Measurements from ENCODE around the gene LRRC42.

Gene LRRC42

GRCh38 chr1:53938136-53938830, 7.9 kb upstream of the LRRC42 start:
- no peak overlapping the region for H3K27ac ChIP-seq (ENCODE audit: insufficient read depth, low read length, poor library complexity, severe bottlenecking)
- no peaks in the 10 kb centered on the region for H3K4me1 ChIP-seq (ENCODE audit: control insufficient read depth, insufficient read depth, low read length, poor library complexity, severe bottlenecking)
- DNase-seq, result no peak
- no peak overlapping the region for H3K4me3 ChIP-seq (ENCODE audit: insufficient read depth, low read depth, low read length, poor library complexity, severe bottlenecking)
- H3K9me3 ChIP-seq (ENCODE audit: control insufficient read depth, low read length), result no peaks in the 10 kb centered on the region
- no peaks in the 10 kb centered on the region for H3K27me3 ChIP-seq (replicated peaks; ENCODE audit: control insufficient read depth, insufficient read depth, low read length, poor library complexity, severe bottlenecking)
- peaks cover 4% of the 10 kb centered on the region for H3K36me3 ChIP-seq (ENCODE audit: control insufficient read depth, insufficient read depth, low read length)

GRCh38 chr1:53942127-53942957, 3.8 kb upstream of the LRRC42 start:
- Histone ChIP-seq H3K27ac (ENCODE audit: insufficient read depth, low read length, poor library complexity, severe bottlenecking) (no peak overlapping the region), H3K9me3 (ENCODE audit: control insufficient read depth, low read length) (no peaks in the 10 kb centered on the region), H3K4me1 (ENCODE audit: control insufficient read depth, insufficient read depth, low read length, poor library complexity, severe bottlenecking) (peaks cover 15% of the 10 kb centered on the region), H3K36me3 (ENCODE audit: control insufficient read depth, insufficient read depth, low read length) (no peaks in the 10 kb centered on the region), H3K4me3 (ENCODE audit: insufficient read depth, low read depth, low read length, poor library complexity, severe bottlenecking) (no peak overlapping the region), H3K27me3 (replicated peaks; ENCODE audit: control insufficient read depth, insufficient read depth, low read length, poor library complexity, severe bottlenecking) (no peaks in the 10 kb centered on the region)
- DNase-seq, result no peak

GRCh38 chr1:53943090-53943489, 3.1 kb upstream of the LRRC42 start:
- H3K4me3 ChIP-seq (ENCODE audit: insufficient read depth, low read depth, low read length, poor library complexity, severe bottlenecking), result no peak overlapping the region
- peaks cover 15% of the 10 kb centered on the region for H3K4me1 ChIP-seq (ENCODE audit: control insufficient read depth, insufficient read depth, low read length, poor library complexity, severe bottlenecking)
- H3K27ac ChIP-seq (ENCODE audit: insufficient read depth, low read length, poor library complexity, severe bottlenecking), result no peak overlapping the region
- no peaks in the 10 kb centered on the region for H3K36me3 ChIP-seq (ENCODE audit: control insufficient read depth, insufficient read depth, low read length)
- DNase-seq, result no peak
- no peaks in the 10 kb centered on the region for H3K9me3 ChIP-seq (ENCODE audit: control insufficient read depth, low read length)
- no peaks in the 10 kb centered on the region for H3K27me3 ChIP-seq (replicated peaks; ENCODE audit: control insufficient read depth, insufficient read depth, low read length, poor library complexity, severe bottlenecking)

GRCh38 chr1:53943490-53944043, 2.6 kb upstream of the LRRC42 start:
- DNase-seq, result no peak
- Histone ChIP-seq H3K27ac (ENCODE audit: insufficient read depth, low read length, poor library complexity, severe bottlenecking) (no peak overlapping the region), H3K36me3 (ENCODE audit: control insufficient read depth, insufficient read depth, low read length) (no peaks in the 10 kb centered on the region), H3K27me3 (replicated peaks; ENCODE audit: control insufficient read depth, insufficient read depth, low read length, poor library complexity, severe bottlenecking) (no peaks in the 10 kb centered on the region), H3K9me3 (ENCODE audit: control insufficient read depth, low read length) (no peaks in the 10 kb centered on the region), H3K4me1 (ENCODE audit: control insufficient read depth, insufficient read depth, low read length, poor library complexity, severe bottlenecking) (peaks cover 15% of the 10 kb centered on the region), H3K4me3 (ENCODE audit: insufficient read depth, low read depth, low read length, poor library complexity, severe bottlenecking) (no peak overlapping the region)

DNA sequence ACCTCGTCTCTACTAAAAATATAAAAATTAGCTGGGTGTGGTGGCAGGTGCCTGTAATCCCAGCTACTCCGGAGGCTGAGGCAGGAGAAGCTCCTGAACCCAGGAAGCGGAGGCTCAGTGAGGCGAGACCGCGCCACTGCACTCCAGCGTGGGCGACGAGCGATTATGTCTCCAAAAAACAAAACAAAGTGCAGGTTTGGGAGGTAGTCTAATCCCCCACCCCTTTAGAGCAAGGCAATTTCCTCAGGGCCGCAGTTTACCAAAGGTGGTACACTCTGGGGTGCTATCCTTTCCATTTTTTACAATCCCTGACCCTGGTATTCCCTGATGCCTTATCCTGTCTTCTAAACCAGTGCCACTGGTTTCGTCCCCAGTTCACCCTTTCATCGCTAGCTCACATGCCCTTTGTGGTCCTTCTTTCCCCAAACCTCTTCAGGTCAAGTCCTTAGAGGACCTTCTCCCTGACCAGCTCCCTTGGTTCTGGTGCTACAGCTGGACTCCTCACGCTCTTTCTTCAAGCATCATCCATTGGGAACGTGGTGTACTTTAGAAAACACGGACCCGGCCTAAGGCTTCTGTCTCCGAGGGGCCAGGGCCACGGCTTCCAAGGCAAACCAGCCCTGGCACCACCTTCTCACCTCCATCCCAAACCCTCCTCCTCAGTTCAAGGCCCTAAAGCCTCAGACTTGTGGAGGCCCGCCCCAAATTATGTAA, 1.5 kb upstream of the LRRC42 start:
- Histone ChIP-seq H3K4me1 (ENCODE audit: control insufficient read depth, insufficient read depth, low read length, poor library complexity, severe bottlenecking) (peaks cover 15% of the 10 kb centered on the region), H3K27me3 (replicated peaks; ENCODE audit: control insufficient read depth, insufficient read depth, low read length, poor library complexity, severe bottlenecking) (no peaks in the 10 kb centered on the region), H3K4me3 (ENCODE audit: insufficient read depth, low read depth, low read length, poor library complexity, severe bottlenecking) (peak overlapping the region; percentile 89), H3K27ac (ENCODE audit: insufficient read depth, low read length, poor library complexity, severe bottlenecking) (peak overlapping the region; percentile 80), H3K36me3 (ENCODE audit: control insufficient read depth, insufficient read depth, low read length) (no peaks in the 10 kb centered on the region), H3K9me3 (ENCODE audit: control insufficient read depth, low read length) (no peaks in the 10 kb centered on the region)
- no peak for DNase-seq

DNA sequence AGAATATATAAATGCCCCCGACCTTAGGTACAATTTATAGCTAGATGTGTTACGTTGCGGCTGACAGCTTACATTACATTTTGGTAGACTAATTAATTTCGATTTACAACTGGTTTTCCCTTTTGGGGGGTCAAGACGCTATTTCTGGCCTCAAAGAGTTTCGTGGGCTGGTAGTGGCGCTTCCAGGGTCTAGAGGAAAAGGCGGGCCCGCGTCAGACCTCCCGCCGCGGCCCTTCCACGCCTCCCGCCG, 1.0 kb upstream of the LRRC42 start:
- Histone ChIP-seq H3K4me1 (ENCODE audit: control insufficient read depth, insufficient read depth, low read length, poor library complexity, severe bottlenecking) (peaks cover 15% of the 10 kb centered on the region), H3K27ac (ENCODE audit: insufficient read depth, low read length, poor library complexity, severe bottlenecking) (peak overlapping the region; percentile 80), H3K36me3 (ENCODE audit: control insufficient read depth, insufficient read depth, low read length) (no peaks in the 10 kb centered on the region), H3K27me3 (replicated peaks; ENCODE audit: control insufficient read depth, insufficient read depth, low read length, poor library complexity, severe bottlenecking) (no peaks in the 10 kb centered on the region), H3K4me3 (ENCODE audit: insufficient read depth, low read depth, low read length, poor library complexity, severe bottlenecking) (peak overlapping the region; percentile 89), H3K9me3 (ENCODE audit: control insufficient read depth, low read length) (no peaks in the 10 kb centered on the region)
- no peak for DNase-seq

DNA sequence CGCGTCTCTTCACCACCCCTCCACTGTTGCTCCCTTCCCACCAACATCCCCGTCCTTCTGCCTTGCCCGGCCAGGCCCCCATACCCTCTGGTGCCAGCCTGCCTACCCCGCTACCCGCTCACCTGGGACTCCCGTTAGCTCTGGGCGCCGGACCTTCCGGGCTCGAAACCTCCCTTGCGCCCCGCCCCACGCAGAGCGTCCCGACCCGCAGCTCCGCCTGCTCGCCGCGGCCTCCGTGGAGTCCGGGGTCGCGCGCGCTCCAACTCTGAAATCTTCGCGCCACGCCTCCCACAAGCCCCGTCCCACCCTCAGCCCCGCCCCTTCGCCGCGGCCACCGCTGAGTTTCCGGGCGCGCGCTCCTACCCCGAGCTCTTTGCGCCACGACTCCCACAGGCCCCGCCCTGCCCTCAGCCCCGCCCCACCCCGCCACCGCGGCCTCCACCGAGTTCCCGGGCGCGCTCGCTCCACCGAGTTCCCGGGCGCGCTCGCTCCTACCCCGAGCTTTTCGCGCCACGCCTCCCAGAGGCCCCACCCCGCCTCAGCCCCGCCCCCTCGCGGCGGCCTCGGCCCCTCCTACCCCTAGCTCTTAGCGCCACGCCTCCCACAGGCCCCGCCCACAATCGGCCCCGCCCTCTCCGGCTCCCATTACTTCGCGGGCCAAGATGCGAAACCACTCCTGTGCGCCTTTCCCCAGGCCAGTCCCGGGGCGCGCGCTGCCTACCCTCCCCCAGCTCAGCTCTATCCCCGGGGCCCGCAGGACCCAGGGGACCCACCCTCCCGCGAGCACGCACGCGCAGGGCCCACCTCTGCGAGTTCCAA, 508 bp upstream of the LRRC42 start, which contains the start of gene IFT25:
Gene IFT25, minus strand, starts transcription at position 267 of the 819 bp plus-strand sequence. CDS start 5,617 bp downstream, outside the sequence.
- Histone ChIP-seq H3K27ac (ENCODE audit: insufficient read depth, low read length, poor library complexity, severe bottlenecking) (peak within 1 kb of the TSS; percentile 80), H3K4me3 (ENCODE audit: insufficient read depth, low read depth, low read length, poor library complexity, severe bottlenecking) (peak within 1 kb of the TSS; percentile 89), H3K9me3 (ENCODE audit: control insufficient read depth, low read length) (no peaks in the 10 kb centered on the region), H3K36me3 (ENCODE audit: control insufficient read depth, insufficient read depth, low read length) (no peaks in the 10 kb centered on the region), H3K4me1 (ENCODE audit: control insufficient read depth, insufficient read depth, low read length, poor library complexity, severe bottlenecking) (peaks cover 15% of the 10 kb centered on the region), H3K27me3 (replicated peaks; ENCODE audit: control insufficient read depth, insufficient read depth, low read length, poor library complexity, severe bottlenecking) (no peaks in the 10 kb centered on the region)
- peak; percentile 95 to 98 (median 96) for DNase-seq

DNA sequence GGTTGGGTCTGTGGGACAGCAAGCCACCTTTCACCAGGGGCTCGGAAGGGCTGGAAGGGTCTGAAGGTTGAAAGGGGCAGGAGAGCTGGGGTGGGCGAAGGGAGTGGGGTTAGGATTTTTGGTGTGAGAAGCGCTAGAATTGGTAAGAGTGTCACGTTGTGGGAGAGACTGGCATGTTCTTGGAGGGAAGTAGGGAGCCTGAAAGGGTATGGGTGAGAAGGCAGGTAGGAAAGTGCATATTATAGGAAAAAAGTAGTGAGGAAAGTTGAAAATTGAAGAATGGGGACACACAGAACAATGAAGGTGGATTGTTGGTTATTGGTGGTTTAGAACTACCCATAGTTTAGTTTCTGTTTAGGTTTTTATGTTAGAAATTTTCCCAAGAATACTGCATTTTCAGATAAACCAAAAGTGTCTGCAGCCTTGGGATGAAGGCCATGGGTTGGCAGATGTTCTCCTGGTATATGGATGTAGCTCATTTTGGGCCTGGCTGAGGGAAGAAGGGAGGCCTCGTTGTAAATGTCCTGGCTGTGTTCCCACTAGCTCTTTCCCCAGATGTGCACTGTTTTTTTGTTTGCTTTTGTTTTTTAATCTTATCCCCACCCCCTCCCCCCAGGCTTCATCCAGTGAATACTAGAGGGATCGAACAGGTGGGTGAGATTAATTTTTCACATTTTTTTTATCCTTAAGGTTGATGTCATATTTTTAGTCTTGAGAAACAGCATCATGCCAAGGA, 1.2 kb downstream of the LRRC42 start:
- no peaks in the 10 kb centered on the region for H3K9me3 ChIP-seq (ENCODE audit: control insufficient read depth, low read length)
- H3K27ac ChIP-seq (ENCODE audit: insufficient read depth, low read length, poor library complexity, severe bottlenecking), result no peak overlapping the region
- no peak overlapping the region for H3K4me3 ChIP-seq (ENCODE audit: insufficient read depth, low read depth, low read length, poor library complexity, severe bottlenecking)
- peaks cover 15% of the 10 kb centered on the region for H3K4me1 ChIP-seq (ENCODE audit: control insufficient read depth, insufficient read depth, low read length, poor library complexity, severe bottlenecking)
- no peaks in the 10 kb centered on the region for H3K27me3 ChIP-seq (replicated peaks; ENCODE audit: control insufficient read depth, insufficient read depth, low read length, poor library complexity, severe bottlenecking)
- no peaks in the 10 kb centered on the region for H3K36me3 ChIP-seq (ENCODE audit: control insufficient read depth, insufficient read depth, low read length)
- DNase-seq, result no peak

GRCh38 chr1:53948291-53948690, 2.1 kb downstream of the LRRC42 start:
- DNase-seq, result no peak
- Histone ChIP-seq H3K4me1 (ENCODE audit: control insufficient read depth, insufficient read depth, low read length, poor library complexity, severe bottlenecking) (peaks cover 15% of the 10 kb centered on the region), H3K36me3 (ENCODE audit: control insufficient read depth, insufficient read depth, low read length) (no peaks in the 10 kb centered on the region), H3K9me3 (ENCODE audit: control insufficient read depth, low read length) (no peaks in the 10 kb centered on the region), H3K27ac (ENCODE audit: insufficient read depth, low read length, poor library complexity, severe bottlenecking) (no peak overlapping the region), H3K4me3 (ENCODE audit: insufficient read depth, low read depth, low read length, poor library complexity, severe bottlenecking) (no peak overlapping the region), H3K27me3 (replicated peaks; ENCODE audit: control insufficient read depth, insufficient read depth, low read length, poor library complexity, severe bottlenecking) (no peaks in the 10 kb centered on the region)

Data from effector memory CD4-positive, alpha-beta T cell (primary cell).